Liver (tissue), 9 donors: ENCODE measurements around the gene SLIT3. TPM values are rescaled to one million over a fixed set of nuclear protein-coding genes. Genes with fewer than 3 reads are reported as not detected.
"Not testable (repeated sequence)": the region's sequence is repeated elsewhere in the genome, so short reads cannot be mapped to it uniquely, and the experiment has no call there.

Experiments used
- DNase-seq: peaks from one replicate; pipeline ENCODE4 v3.0.0-alpha.2; 2017; ENCODE audit warnings: low spot score
- H3K27ac ChIP-seq, 2 donors: one replicate each; pipeline ENCODE4 v1.7.0; 2013; ENCODE audit warnings: inconsistent platforms in 2 of 2, low read length in 2 of 2, control low read depth in 1 of 2, low read depth in 1 of 2, mild to moderate bottlenecking in 1 of 2
- H3K27me3 ChIP-seq, 4 donors: one replicate each; pipeline versions ENCODE4 v1.6.1 to v1.7.0; 2013; ENCODE audit warnings: low read length in 3 of 4, inconsistent platforms in 1 of 4, mild to moderate bottlenecking in 1 of 4, moderate library complexity in 1 of 4; ENCODE audit not compliant: control insufficient read depth in 4 of 4, insufficient read depth in 4 of 4
- H3K36me3 ChIP-seq, 4 donors: one replicate each; pipeline versions ENCODE4 v1.6.1 to v1.7.0; 2013; ENCODE audit warnings: low read length in 3 of 4, mild to moderate bottlenecking in 3 of 4, low read depth in 1 of 4, moderate library complexity in 1 of 4; ENCODE audit not compliant: control insufficient read depth in 4 of 4, insufficient read depth in 3 of 4
- H3K4me1 ChIP-seq, 4 donors: one replicate each; pipeline versions ENCODE4 v1.6.1 to v1.7.0; 2013; ENCODE audit warnings: low read length in 3 of 4, mild to moderate bottlenecking in 3 of 4, moderate library complexity in 1 of 4; ENCODE audit not compliant: control insufficient read depth in 4 of 4, insufficient read depth in 4 of 4
- H3K4me3 ChIP-seq, 3 donors: one replicate each; pipeline versions ENCODE4 v1.6.1 to v1.7.0; 2013; ENCODE audit warnings: low read length in 3 of 3, control low read depth in 1 of 3, low read depth in 1 of 3, mild to moderate bottlenecking in 1 of 3
- H3K9ac ChIP-seq, 2 donors: one replicate each; pipeline ENCODE4 v1.7.0; 2013; ENCODE audit warnings: low read length in 2 of 2, mild to moderate bottlenecking in 2 of 2, moderate library complexity in 2 of 2, control low read depth in 1 of 2, low read depth in 1 of 2
- H3K9me3 ChIP-seq, 4 donors: one replicate each; pipeline versions ENCODE4 v1.6.1 to v1.7.0; 2013; ENCODE audit warnings: low read length in 3 of 4; ENCODE audit not compliant: control insufficient read depth in 4 of 4
- ATF3 ChIP-seq: IDR thresholded peaks from 2 replicates; pipeline ENCODE4 v1.6.1; 2016; ENCODE audit warnings: antibody characterized with exemption
- CTCF ChIP-seq: fragments of 150-350 bp; IDR thresholded peaks from 2 replicates; pipeline ENCODE4 v1.5.1; 2017; ENCODE audit warnings: improper control_type of control experiment, low read depth, low read length; ENCODE audit not compliant: missing input control
- EGR1 ChIP-seq, 2 donors: IDR thresholded peaks; 2 replicates each; pipeline ENCODE4 v1.6.1; 2016 to 2018; ENCODE audit warnings: antibody characterized with exemption in 2 of 2, low read depth in 2 of 2
- FOXA1 ChIP-seq: IDR thresholded peaks from 2 replicates; pipeline ENCODE4 v1.6.1; 2016; ENCODE audit warnings: antibody characterized with exemption
- FOXA2 ChIP-seq: IDR thresholded peaks from 2 replicates; pipeline ENCODE4 v1.6.1; 2016; ENCODE audit warnings: antibody characterized with exemption
- HNF4A ChIP-seq, 2 donors: conservative IDR thresholded peaks; 2 replicates each; pipeline ENCODE4 v1.6.1; 2016; ENCODE audit warnings: antibody characterized with exemption in 2 of 2, mild to moderate bottlenecking in 2 of 2
- HNF4G ChIP-seq: IDR thresholded peaks from 2 replicates; pipeline ENCODE4 v1.6.1; 2016; ENCODE audit warnings: antibody characterized with exemption
- JUND ChIP-seq, 2 donors: IDR thresholded peaks; 2 replicates each; pipeline ENCODE4 v1.6.1; 2016; ENCODE audit warnings: antibody characterized with exemption in 2 of 2
- REST ChIP-seq: IDR thresholded peaks from 2 replicates; pipeline ENCODE4 v1.6.1; 2016; ENCODE audit warnings: antibody characterized with exemption, mild to moderate bottlenecking
- RXRA ChIP-seq, 2 donors: IDR thresholded peaks; 2 replicates each; pipeline ENCODE4 v1.6.1; 2017 to 2018; ENCODE audit warnings: antibody characterized with exemption in 2 of 2, mild to moderate bottlenecking in 1 of 2
- SP1 ChIP-seq: IDR thresholded peaks from 2 replicates; pipeline ENCODE4 v1.6.1; 2018; ENCODE audit warnings: antibody characterized with exemption, mild to moderate bottlenecking
- TAF1 ChIP-seq: conservative IDR thresholded peaks from 2 replicates; pipeline ENCODE4 v1.6.1; 2016; ENCODE audit warnings: antibody characterized with exemption, mild to moderate bottlenecking
- YY1 ChIP-seq: IDR thresholded peaks from 2 replicates; pipeline ENCODE4 v1.6.1; 2016; ENCODE audit warnings: antibody characterized with exemption, mild to moderate bottlenecking
- WGBS: extraction: QIAGEN DNeasy Blood & Tissue Kit; methylation state at CpG from one replicate; pipeline ENCODE4 v1.1.7; 2013; 5-methylcytosine and 5-hydroxymethylcytosine counted together
- polyA plus RNA-seq, 2 donors: library from polyadenylated mRNA; stranded (reverse) in 1 of 2; unstranded in 1 of 2; fragments of 200-250 nt in 1 of 2; fragments of >200 nt in 1 of 2; fragmentation: Nextera tagmentation in 1 of 2; extraction: Ambion mirVana in 1 of 2; gene quantifications; one replicate each; pipeline versions ENCODE4 v1.2.1 to v1.2.3, GENCODE V29; 2013 to 2015
- total RNA-seq, 2 donors: library from RNA; depleted of rRNA; stranded (reverse); fragments of >200 nt; gene quantifications; one replicate each; pipeline ENCODE4 v1.2.3, GENCODE V29; 2014
- donor health status: healthy.
- donor health status: healthy.
- donor health status: healthy.
- donor health status: healthy.
- donor health status: healthy.

The SLIT3 gene
- total and polyA plus RNA-seq, 4 donors, result 0.61 to 1.3 (median 0.91) TPM

- TF ChIP-seq CTCF (no peak), JUND (IDR thresholded peaks at IDR 0.05) (no peak), HNF4A (conservative IDR thresholded peaks at IDR 0.05) (no peak), SP1 (no peak), FOXA1 (no peak), ATF3 (no peak)
These were observed 655.7 kb downstream of the SLIT3 start (continued) for GRCh38 chr5:168645195-168645594.

- TF ChIP-seq FOXA1, result no peak
- TF ChIP-seq REST, result no peak
- TF ChIP-seq RXRA (IDR thresholded peaks at IDR 0.05), result no peak
- TF ChIP-seq HNF4G, result no peak
- no peak for TF ChIP-seq FOXA2
- TF ChIP-seq YY1, result no peak
- Histone ChIP-seq H3K36me3 (no peaks in the 10 kb centered on the region), H3K27ac (no peak overlapping the region), H3K27me3 (no peaks in the 10 kb centered on the region), H3K4me3 (no peak overlapping the region), H3K9ac (no peak overlapping the region), H3K4me1 (no peaks in the 10 kb centered on the region), H3K9me3 (no peaks in the 10 kb centered on the region)
- no peak for DNase-seq
- WGBS, result 83% methylated on average over 1 of the region's 1 CpG
These were observed 658.9 kb downstream of the SLIT3 start for GRCh38 chr5:168642019-168642418.

DNA sequence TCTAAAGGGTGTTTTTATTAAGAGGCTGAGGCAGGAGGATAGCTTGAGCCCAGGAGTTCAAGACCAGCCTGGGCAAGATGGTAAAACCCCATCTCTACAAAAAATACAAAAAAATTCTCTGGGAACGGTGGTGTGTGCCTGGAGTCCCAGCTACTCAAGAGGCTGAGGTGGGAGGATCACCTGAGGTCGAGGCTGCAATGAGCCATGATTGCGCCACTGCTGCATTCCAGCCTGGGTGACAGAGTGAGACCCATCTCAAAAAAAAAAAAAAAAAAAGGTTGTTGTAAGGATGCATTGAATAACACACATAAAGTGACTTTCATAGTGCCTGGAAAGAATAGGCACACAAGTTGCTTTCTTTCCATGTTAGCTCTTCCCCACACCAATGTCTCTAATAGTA, 662.1 kb downstream of the SLIT3 start:
- not testable (repeated sequence) for H3K27me3 ChIP-seq, DNase-seq, H3K9me3 ChIP-seq, H3K4me1 ChIP-seq, H3K9ac ChIP-seq, H3K27ac ChIP-seq, H3K36me3 ChIP-seq, H3K4me3 ChIP-seq
- WGBS, result 93% methylated on average over 3 of the region's 3 CpGs

GRCh38 chr5:168637793-168638192, 663.1 kb downstream of the SLIT3 start:
- no peak for DNase-seq
- Histone ChIP-seq H3K4me3 (no peak overlapping the region), H3K9me3 (no peaks in the 10 kb centered on the region), H3K4me1 (no peaks in the 10 kb centered on the region), H3K9ac (no peak overlapping the region), H3K36me3 (no peaks in the 10 kb centered on the region), H3K27me3 (no peaks in the 10 kb centered on the region), H3K27ac (no peak overlapping the region)
- 95% methylated on average over 1 of the region's 1 CpG for WGBS
- TF ChIP-seq HNF4A (conservative IDR thresholded peaks at IDR 0.05), result no peak
- TF ChIP-seq CTCF, result no peak
- no peak for TF ChIP-seq FOXA1
- no peak for TF ChIP-seq ATF3
- TF ChIP-seq REST, result no peak
- no peak for TF ChIP-seq EGR1 (IDR thresholded peaks at IDR 0.05; ENCODE audit: low read depth in 2 of 2)
- no peak for TF ChIP-seq TAF1
- no peak for TF ChIP-seq JUND (IDR thresholded peaks at IDR 0.05)
- TF ChIP-seq RXRA (IDR thresholded peaks at IDR 0.05), result no peak
- TF ChIP-seq YY1, result no peak
